DMS 273 (cell line): ENCODE data around the gene SCFD2.

Experiments
- DNase-seq: peaks from one replicate; lab custom pipeline; 2025; ENCODE audit not compliant: unreplicated experiment; lab: John Stamatoyannopoulos, UW

SCFD2 gene

GRCh38 chr4:53118676-53119075, 247.2 kb downstream of the SCFD2 start:
- DNase-seq: no peak

- DNase-seq: no peak
These were observed 248.9 kb downstream of the SCFD2 start for GRCh38 chr4:53116954-53117353.

- no peak for DNase-seq
These were observed 252.2 kb downstream of the SCFD2 start for GRCh38 chr4:53113431-53114225.

- no peak for DNase-seq
These were observed 260.5 kb downstream of the SCFD2 start for GRCh38 chr4:53105313-53105712.

GRCh38 chr4:53103481-53103880, 262.4 kb downstream of the SCFD2 start:
- DNase-seq: no peak

- no peak for DNase-seq
These were observed 264.7 kb downstream of the SCFD2 start for GRCh38 chr4:53101191-53101581.

GRCh38 chr4:53100501-53101190, 265.2 kb downstream of the SCFD2 start:
- DNase-seq: no peak

GRCh38 chr4:53098681-53099121, 267.2 kb downstream of the SCFD2 start:
- no peak for DNase-seq

GRCh38 chr4:53094040-53094439, 271.8 kb downstream of the SCFD2 start:
- DNase-seq: no peak

- DNase-seq: peak; percentile 24
These were observed 275.7 kb downstream of the SCFD2 start for GRCh38 chr4:53089936-53090729.

GRCh38 chr4:53088152-53088551, 277.7 kb downstream of the SCFD2 start:
- no peak for DNase-seq

- DNase-seq: no peak
These were observed 289.4 kb downstream of the SCFD2 start for GRCh38 chr4:53076374-53076958.

GRCh38 chr4:53075162-53075785, 290.6 kb downstream of the SCFD2 start:
- no peak for DNase-seq

- DNase-seq: no peak
These were observed 297.0 kb downstream of the SCFD2 start for GRCh38 chr4:53068755-53069330.

GRCh38 chr4:53067125-53067802, 298.6 kb downstream of the SCFD2 start:
- no peak for DNase-seq

- DNase-seq: no peak
These were observed 299.7 kb downstream of the SCFD2 start for GRCh38 chr4:53066155-53066554.

- no peak for DNase-seq
These were observed 301.3 kb downstream of the SCFD2 start for GRCh38 chr4:53064609-53065008.

- peak; percentile 54 for DNase-seq
These were observed 304.6 kb downstream of the SCFD2 start for GRCh38 chr4:53061091-53061850.

- no peak for DNase-seq
These were observed 305.6 kb downstream of the SCFD2 start for GRCh38 chr4:53060278-53060677.
